Activated T-helper 9 cell treated with anti-CD3 and anti-CD28 coated beads, Interleukin-2, amount 50 U/mL, for 16 hours (primary cell): ENCODE measurements around the gene ACER3.
"Not testable (repeated sequence)": the region's sequence is repeated elsewhere in the genome, so short reads cannot be mapped to it uniquely, and the experiment has no call there.

Experiments
- DNase-seq: peaks from one replicate; pipeline ENCODE4 v3.0.0-alpha.2; 2020; ENCODE audit warnings: low read depth

Gene ACER3

DNA sequence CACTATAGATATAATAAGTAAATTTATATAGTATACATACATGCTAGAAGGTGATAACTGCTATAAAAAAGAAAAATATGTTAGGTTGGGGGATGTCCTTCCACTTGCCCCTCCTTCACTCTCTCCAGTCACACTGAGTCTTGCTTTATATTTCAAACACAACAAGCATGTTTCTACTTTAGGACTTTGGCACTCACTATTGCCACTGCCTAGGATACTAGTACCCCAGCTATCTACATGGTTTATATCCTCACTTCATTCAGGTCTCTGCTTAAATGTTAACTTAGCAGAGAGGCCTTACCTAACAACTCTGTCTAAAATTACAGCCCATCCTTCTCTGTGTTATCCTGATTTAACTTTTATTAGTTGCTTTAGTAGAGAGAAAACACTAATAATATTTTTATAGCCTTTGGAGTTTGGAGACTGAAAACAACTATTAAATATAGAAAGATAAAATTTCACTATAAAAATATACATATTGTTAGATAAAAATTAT lies 134.4 kb downstream of the ACER3 start:
- DNase-seq = no peak

DNA sequence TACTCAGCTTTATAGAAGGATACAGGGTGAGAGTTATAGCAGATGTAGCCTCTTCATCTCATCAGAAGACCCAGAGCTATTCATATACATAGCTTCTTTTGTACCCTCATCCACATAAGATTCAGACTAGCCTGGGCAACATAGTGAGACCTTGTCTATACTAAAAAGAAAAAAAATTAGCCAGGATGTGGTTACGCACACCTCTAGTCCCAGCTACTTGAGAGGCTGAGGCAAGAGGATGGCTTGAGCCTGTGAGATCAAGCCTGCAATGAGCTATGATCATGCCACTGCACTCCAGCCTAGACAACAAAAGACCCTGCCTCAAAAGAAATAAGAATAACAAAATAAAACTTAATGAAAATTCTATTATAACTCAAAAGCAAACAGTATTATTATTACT lies 136.8 kb downstream of the ACER3 start:
- DNase-seq = no peak

DNA sequence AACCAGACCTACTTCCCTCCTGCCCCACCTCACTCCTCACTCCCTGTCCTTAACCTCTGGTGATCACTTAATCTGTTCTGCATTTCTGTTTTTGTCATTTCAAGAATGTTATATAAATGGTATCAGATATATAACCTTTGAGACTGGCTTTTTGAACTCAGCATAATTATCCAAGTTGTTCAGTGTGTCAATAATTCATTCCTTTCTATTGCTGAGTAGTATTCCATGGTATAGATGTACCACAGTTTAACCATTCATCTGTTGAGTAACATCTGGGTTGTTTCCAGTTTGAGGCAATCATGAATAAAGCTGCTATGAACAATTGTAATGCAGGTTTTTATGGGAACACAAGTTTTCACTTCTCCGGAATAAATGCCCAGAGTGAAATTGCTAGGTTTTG lies 138.9 kb downstream of the ACER3 start:
- no peak for DNase-seq

DNA sequence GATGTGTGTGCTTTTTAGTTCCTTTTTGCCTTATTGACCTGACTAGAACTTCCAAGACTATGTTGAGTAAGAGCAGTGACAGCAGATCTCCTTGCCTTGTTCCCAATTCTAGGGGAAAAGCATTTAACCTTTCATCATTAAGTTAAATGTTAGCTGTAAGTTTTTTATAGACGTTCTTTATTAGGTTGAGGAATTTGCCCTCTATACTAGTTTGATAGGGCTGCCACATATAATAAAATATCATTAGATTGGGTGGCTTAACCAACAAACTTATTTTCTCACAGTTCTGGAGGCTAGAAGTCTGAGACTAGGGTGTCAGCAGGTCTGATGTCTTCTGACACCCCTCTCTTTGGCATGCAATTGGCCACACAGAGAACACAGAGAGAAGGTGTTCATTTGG lies 140.9 kb downstream of the ACER3 start:
- no peak for DNase-seq

DNA sequence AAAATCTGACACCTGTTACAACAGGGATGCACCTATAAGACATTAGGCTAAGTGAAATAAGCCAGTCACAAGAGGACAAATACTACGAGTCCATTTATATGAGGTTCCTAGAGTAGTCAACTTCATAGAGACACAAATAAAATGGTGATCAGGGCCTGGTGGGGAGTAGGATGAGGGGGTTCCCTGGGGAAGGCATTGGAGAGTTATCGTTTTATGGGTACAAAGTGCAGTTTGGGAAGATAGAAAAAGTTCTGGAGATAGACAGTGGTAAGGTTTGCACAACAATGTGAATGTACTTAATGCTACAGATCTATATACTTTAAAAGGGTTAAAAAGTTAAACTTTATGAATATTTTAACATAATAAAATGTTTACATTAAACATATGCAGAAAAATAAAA lies 142.1 kb downstream of the ACER3 start:
- no peak for DNase-seq

DNA sequence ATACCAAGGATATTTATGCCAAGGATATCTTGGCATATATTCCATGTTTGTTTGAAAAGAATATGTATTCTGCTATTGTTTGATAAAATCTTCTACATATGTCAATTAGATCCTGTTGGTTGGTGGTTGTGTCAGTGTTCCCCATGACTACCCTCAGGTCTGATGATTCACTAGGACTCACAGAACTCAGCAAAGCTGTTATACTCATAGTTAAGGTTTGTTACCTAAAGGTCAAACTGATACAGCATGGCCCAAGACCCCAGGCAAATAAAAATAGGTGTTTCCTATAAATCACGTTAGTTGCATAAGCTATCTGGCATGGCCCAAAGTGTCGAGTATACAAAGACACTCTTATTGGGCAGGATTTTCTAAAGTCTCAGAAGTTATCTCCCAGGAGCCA lies 143.2 kb downstream of the ACER3 start:
- DNase-seq = no peak

DNA sequence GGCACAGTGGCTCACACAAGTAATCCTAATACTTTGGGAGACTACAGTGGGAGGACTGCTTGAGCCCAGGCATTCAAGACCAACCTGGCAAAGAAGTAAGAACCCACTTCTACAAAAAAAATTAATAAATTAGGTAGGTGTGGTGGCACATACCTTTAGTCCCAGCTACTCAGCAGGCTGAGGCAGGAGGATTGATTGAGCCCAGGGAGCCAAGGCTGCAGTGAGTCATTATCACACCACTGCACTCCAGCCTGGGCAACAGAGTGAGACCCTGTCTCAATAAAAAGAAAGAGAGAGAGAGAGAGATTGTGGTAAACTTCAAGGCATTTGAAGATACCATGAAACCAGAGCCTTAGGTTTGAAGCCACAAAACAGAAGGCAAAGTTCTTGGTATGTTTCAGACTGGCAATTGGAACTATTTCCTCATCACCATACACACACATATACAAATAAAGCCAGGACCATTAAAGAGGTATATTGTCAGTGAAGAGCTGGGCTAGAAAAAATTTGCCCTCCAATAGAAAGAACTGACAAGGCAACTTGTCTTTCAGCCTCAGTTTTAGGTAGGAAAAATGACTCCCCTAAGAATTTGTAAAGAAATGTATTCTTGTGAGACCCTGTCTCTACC lies 148.9 kb downstream of the ACER3 start:
- no peak for DNase-seq

DNA sequence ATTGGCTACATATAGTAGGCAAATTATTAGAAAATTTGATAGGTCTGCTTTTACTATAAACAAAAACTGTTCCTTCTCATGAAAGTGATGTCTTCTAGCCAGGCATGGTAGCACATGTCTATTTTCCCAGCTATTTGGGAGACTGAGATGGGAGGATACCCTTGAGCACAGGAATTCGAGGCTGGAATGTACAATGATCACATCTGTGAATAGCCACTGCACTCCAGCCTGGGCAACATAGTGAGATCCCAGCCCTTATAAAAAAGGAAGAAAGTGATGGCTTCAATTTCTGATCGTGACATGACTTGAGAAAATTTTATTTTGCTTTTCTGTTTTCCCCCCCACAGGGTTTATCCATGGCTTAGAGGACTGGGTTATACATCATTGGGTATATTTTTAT lies 154.0 kb downstream of the ACER3 start:
- no peak for DNase-seq

DNA sequence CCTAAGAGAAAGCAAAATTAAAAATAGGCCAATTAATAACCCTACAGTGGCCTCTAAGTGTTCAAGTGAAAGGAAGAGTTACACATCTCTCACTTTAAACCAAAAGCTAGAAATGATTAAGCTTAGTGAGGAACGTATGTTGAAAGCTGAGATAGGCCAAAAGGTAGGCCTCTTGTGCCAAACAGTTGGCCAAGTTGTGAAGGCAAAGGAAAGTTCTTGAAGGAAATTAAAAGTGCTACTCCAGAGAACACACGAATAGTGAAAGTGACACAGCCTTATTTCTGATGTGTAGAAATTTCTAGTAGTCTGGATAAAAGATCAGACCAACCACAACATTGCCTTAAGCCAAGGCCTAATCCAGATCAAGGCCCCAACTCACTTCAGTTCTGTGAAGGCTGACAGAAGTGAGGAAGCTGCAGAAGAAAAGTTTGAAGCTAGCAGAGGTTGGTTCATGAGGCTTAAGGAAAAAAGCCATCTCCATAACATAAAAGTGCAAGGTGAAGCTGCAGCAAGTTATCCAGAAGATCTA lies 157.7 kb downstream of the ACER3 start:
- DNase-seq = not testable (repeated sequence)

DNA sequence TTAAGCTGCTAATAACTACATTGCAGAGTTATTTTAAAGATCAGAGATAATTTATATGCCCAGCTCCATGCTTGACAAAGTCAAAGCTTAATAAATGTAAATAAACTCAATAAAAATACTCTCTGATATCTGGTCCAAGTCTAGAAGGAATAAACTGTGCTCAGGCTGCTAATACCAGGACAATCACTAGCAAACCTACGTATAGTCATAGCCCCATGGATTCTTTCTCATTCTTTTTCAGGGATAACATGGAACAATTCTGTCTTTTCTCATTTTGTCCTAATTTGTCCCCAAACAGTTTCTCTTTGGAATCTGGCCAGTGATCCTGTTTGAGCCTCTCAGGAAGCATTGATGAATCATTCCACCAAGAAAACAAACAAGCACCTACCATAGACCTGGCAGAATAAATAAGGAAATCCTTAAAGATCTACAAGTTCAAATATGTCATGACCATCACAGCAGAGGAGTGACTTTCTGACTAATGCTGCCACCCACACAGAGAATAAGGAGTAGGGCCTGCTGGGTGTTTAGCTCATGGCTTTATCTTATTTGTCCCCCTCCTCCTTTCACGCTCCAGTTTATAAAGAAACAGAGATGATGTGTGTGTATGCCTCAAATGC lies 159.4 kb downstream of the ACER3 start:
- no peak for DNase-seq

DNA sequence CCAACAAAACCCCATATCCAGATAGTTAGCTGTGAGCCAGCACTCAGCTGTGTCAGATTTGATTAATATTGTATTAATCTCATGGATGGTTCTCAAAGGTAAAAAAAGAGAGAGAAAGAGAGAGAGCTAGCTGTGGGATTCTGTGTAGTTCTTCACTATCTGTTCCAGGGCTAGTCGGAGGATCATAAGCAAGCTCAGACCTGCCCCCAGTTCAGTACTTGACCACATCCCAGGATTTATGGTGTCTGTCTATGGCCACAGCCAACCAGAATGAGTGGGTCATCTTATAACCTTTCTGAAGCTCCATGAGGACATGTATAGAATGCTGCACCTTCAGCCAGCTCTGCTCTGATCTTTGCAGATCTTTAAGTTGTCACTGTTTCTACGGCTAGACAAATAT lies 160.0 kb downstream of the ACER3 start:
- no peak for DNase-seq

DNA sequence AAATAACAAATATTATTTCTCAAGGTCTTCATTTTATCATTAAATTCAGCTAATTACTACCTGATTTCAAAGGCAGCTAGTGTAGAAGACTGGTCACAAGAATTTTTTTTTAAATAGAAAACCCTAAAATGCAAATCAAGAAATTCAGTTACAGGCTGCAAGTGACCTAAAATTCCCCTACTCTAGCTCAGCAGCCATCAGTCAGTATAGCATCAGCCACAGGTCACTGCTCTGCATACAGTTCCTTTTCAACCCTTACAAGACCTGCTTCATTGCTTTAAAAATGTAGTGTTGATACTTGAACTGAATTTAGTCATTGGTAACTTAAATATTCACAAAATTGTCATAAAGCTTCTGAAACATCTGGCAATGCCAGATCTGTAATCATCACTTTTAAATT lies 164.0 kb downstream of the ACER3 start:
- DNase-seq = no peak

DNA sequence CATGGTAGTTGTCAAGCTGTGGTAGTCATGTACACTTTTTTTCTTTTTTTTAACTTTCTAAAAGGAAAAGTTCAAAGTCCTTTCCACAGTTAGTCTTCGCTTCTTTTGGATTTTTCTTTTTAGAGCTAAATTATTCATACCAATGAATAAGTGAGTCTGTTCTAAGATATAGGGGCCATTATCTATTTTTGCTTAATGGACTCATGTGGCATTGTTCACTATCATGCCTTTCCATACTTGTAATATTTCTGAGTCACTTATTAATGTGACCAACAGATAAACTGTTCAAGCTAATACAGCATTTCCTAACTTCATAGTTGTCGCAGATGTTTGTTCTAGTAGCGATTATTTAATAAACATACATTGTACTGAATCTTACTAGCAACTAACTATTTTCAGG lies 165.5 kb downstream of the ACER3 start:
- DNase-seq = no peak

DNA sequence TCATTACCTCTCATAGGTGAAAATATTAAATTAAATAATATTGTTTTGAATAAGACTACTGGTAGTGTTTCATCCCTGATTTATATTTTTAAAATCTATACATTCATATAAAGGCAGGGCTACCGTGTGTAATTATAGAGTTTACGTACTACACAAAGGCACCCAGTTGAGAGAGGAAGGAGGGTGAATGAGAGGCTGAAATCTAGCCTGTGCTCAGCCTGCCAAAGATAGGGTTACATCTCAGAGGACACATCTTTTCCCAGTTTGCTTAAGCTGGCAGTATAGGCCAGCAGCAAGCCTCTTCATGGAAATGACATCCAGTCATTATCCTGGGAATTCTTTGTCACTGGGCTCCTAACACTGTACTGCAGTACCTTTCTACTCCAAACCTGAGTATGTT lies 166.0 kb downstream of the ACER3 start:
- DNase-seq = no peak

DNA sequence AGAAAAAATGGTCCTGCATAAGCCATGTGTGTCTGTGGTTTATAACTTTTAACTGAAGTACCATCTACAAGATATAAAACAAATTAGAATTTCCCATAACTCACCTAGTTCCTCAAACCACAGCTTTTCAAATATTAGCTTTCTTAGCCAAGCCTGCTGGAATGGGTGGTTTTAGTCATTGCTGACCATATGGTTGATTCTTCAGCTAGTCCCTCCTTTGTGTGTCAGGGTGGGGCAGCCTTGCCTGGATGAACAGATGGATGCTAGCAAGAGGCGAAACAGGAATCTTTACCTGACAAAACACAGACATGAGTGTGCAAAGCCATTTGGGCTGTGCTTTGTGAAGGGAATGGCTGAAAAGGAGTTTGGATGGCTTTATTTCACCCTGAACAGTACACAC lies 166.6 kb downstream of the ACER3 start:
- DNase-seq = no peak

DNA sequence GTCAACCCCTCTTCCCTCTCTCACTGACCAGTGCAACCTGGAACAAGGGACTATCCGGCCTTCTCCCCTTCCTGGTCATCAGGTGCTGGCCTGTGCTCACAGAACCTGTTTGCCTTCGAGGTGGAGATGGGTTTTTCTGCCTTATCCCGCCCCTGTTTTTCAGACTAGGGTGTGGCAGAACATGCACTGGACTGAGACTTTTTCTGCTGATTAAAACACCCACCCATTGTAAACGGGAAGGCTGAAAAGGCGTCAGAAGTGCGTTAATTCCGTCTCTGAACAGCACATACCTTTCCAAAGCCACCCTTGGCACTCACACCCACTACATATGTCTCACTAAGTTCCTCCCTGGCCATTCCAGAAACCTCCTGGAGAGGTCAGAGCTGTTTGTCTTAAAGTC lies 169.1 kb downstream of the ACER3 start:
- no peak for DNase-seq

DNA sequence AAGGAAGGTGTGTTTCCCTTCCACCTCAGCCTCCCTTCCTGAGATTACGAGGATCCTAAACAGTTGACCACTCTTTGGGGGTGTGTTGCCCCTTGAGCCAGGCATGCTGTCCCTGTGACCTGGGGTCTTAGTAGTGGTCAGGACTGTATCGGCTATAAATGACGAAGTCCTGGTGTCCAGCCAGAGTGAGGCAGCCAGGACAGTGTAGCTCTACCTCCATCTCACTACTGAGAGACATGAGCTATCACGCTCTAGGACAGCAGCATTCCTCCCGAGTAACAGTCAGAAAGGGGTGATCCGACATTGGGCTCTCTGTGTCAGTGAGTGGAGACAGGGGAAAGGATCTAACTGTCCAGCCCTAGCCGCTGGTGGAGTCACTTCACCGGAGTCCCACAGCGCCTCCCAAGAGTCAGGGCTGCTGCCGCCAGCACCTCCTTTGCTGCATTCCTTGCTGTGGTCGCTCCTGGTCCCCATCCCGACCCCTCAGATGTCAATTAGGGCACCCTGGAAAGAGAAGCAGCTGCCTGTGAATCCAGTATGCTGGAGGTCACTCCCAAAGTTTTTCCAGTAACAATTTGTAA lies 170.2 kb downstream of the ACER3 start:
- DNase-seq = no peak

DNA sequence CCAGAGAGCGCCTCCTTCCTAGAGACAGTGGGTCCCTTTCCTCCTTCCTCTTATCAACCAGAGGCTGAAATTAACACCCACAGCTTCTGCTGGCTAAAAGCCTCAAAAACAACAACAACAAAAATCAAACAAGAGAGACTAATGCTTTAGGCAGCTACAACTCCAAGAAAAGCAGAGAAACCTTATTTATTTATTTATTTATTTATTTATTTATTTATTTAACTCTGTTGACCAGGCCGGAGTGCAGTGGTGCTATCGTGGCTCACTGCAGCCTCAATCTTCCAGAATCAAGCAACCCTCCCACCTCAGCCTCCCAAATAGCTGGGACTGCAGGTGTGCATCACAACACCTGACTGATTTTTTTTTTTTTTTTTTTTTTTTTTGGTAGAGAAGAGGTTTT lies 170.9 kb downstream of the ACER3 start:
- no peak for DNase-seq

DNA sequence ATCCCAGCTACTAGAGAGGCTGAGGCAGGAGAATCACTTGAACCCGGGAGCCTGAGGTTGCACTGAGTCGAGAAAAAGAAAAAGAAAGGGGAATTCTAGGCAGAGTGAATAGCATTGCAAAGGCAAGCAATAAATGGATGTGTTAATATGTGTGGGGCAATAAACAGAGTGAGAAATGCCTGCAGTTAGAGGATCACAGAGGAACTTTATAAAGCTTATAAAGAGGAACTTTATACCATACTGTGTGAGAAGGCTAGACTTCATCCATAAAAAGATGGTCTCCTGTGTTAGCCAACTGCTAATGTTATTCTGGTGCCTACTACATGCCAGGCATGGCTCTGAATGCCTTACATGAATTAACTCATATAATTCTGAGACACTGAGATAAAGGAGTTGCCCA lies 174.3 kb downstream of the ACER3 start:
- no peak for DNase-seq

DNA sequence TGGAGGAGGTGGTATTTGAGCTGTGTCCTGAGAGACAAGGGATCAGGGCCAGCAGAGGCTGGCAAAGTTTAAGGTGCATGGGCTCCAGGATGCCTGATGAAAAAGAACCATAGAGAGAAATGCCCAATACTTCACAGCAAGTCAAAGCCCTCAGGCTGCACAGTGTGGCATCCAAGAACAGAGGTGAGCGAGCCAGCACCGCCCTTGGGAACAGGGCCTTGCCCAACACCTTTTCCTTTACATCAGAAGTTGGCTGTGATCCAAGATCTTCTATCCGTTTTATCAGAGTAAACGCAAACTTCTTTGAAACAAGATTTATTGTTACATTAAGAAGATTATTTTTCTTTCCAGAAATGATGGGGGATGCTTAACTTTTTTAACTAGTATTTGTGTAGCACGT lies 174.9 kb downstream of the ACER3 start:
- DNase-seq = no peak

DNA sequence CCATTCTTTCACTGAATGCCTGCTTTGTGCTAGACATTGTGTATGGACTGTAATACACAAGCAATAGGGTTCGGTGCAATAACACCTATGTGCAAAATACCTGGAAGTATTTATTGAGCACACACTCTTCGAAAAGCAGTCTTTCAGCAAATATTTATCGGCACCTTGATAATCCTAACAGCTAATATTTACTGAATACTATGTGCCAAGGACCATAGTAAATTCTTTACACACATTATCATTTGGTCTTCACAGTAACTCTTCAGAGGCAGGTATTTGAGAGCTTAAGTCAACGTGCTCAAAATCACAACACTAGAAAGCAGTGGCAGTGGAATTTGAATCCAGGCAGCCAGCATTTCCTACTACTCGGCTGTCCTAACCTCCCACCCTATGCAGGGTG lies 175.7 kb downstream of the ACER3 start:
- no peak for DNase-seq

DNA sequence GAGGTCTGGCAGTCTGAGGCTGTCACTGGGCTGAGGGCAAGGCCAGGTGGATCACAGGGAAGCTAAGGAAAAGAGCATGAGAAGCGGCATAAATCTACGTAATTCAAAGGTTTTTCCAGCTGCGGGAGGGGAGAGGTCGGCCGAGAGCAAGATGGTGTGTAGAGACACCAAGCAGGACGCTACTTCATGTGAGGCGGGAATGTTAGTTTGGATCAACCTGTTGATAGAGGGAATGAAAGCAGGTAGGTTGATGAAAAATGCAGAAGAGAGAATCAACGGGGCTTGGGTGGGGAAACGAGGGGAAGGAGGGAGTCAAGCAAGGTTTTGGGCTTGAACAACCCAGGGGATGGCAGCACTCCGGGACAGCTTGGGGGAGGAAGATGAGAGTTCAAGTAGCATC lies 176.3 kb downstream of the ACER3 start:
- DNase-seq = no peak

DNA sequence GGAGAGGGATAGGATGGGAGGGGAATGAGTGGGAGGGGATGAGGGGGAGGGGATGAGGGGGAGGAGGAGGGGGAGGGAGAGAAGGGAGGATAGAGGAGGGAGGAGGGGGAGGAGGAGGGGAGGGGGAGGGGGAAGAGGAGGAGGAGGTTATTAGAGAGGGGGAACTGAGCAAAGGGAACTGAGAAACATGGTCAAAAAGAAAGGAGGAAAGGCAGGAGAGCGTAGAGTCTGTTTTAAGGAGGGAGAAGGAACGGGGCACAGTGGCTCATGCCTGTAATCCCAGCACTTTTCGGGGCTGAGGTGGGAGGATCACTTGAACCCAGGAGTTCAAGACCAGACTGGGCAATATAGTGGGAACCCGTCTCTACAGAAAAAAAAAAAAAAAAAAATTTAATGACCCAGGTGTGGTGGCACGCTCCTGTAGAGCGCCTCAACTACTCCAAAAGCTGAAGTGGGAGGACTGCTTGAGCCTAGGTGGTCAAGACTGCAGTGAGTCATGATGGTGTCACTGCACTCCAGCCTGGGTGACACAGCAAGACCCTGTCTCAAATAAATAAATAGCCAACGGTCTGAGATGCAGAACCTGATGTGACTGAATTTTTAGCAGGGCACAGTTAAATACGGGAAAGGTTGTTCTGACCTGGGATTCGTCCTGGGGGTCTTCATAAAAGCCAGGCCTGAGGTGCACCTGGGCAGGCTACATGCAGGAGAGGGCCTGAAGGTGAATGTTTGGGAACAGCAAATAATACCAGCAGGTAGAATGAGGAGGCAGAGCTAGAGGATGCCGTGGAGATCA lies 177.5 kb downstream of the ACER3 start:
- DNase-seq = no peak
